HG03060 (cell line): ENCODE measurements around the gene TXNRD1.

Experiments
- ATAC-seq: cut with Tn5 transposase; IDR thresholded peaks from one replicate; pipeline ENCODE4 v1.9.1; 2021; ENCODE audit warnings: low read depth, moderate number of reproducible peaks; ENCODE audit not compliant: unreplicated experiment

TXNRD1 gene

GRCh38 chr12:104360157-104360556 is 144.6 kb downstream of the TXNRD1 start:
- ATAC-seq, result no peak

- ATAC-seq, result no peak
Observed at GRCh38 chr12:104360983-104361707, 145.6 kb downstream of the TXNRD1 start.

- no peak for ATAC-seq
Observed at GRCh38 chr12:104365921-104366410, 150.4 kb downstream of the TXNRD1 start.

- no peak for ATAC-seq
Observed at GRCh38 chr12:104369708-104370107, 154.1 kb downstream of the TXNRD1 start.

- no peak for ATAC-seq
Observed at GRCh38 chr12:104371043-104371870, 155.7 kb downstream of the TXNRD1 start.

- ATAC-seq, result no peak
Observed at GRCh38 chr12:104372061-104372720, 156.6 kb downstream of the TXNRD1 start.

GRCh38 chr12:104372721-104373335 is 157.2 kb downstream of the TXNRD1 start:
- ATAC-seq, result no peak

GRCh38 chr12:104374071-104374470 is 158.5 kb downstream of the TXNRD1 start:
- ATAC-seq, result no peak

GRCh38 chr12:104374806-104375205 is 159.2 kb downstream of the TXNRD1 start:
- no peak for ATAC-seq

GRCh38 chr12:104375775-104376174 is 160.2 kb downstream of the TXNRD1 start:
- no peak for ATAC-seq

GRCh38 chr12:104376650-104377513 is 161.3 kb downstream of the TXNRD1 start:
- no peak for ATAC-seq

- ATAC-seq, result no peak
Observed at GRCh38 chr12:104377514-104377812, 161.9 kb downstream of the TXNRD1 start.

GRCh38 chr12:104378427-104378826 is 162.8 kb downstream of the TXNRD1 start:
- ATAC-seq, result no peak

- ATAC-seq, result no peak
Observed at GRCh38 chr12:104381341-104381730, 165.8 kb downstream of the TXNRD1 start.

GRCh38 chr12:104381731-104382480 is 166.3 kb downstream of the TXNRD1 start:
- no peak for ATAC-seq

GRCh38 chr12:104384141-104384880 is 168.7 kb downstream of the TXNRD1 start:
- no peak for ATAC-seq

GRCh38 chr12:104385510-104385909 is 169.9 kb downstream of the TXNRD1 start:
- ATAC-seq, result no peak

GRCh38 chr12:104386461-104386860 is 170.9 kb downstream of the TXNRD1 start:
- no peak for ATAC-seq

- no peak for ATAC-seq
Observed at GRCh38 chr12:104387190-104387589, 171.6 kb downstream of the TXNRD1 start.
